Measurements from ENCODE around the gene RLBP1. TPM values are rescaled to one million over a fixed set of nuclear protein-coding genes. Genes with fewer than 3 reads are reported as not detected.

Gene RLBP1
- total RNA-seq, 1 donor from 2014 or later = not detected

Other genes starting within 250 kb of the RLBP1 start
- 67.8 and 75.5 TPM in 2 replicates for gene ABHD2, start 133.1 kb downstream of the RLBP1 start, total RNA-seq
- gene FANCI, start 22.4 kb upstream of the RLBP1 start, total RNA-seq = 193 and 202 TPM in 2 replicates
- gene POLG, start 113.2 kb upstream of the RLBP1 start, total RNA-seq = 105 and 113 TPM in 2 replicates